GDM1 (cell line): ENCODE results near the gene FCHSD1.

Source experiments
- DNase-seq: peaks from one replicate; lab custom pipeline; 2025; lab: John Stamatoyannopoulos, UW

Gene FCHSD1

GRCh38 chr5:141672841-141673813, 21.9 kb upstream of the FCHSD1 start:
- no peak for DNase-seq

GRCh38 chr5:141672071-141672840, 21.0 kb upstream of the FCHSD1 start:
- no peak for DNase-seq

GRCh38 chr5:141669520-141669919, 18.3 kb upstream of the FCHSD1 start:
- DNase-seq = no peak

GRCh38 chr5:141668601-141669265, 17.5 kb upstream of the FCHSD1 start:
- DNase-seq = no peak

GRCh38 chr5:141665995-141666940, 15.1 kb upstream of the FCHSD1 start:
- no peak for DNase-seq

- peak; percentile 52 for DNase-seq
These were observed 13.7 kb upstream of the FCHSD1 start for GRCh38 chr5:141664733-141665461.

GRCh38 chr5:141663506-141663905, 12.3 kb upstream of the FCHSD1 start:
- no peak for DNase-seq

GRCh38 chr5:141662028-141662427, 10.8 kb upstream of the FCHSD1 start:
- DNase-seq = no peak

GRCh38 chr5:141657937-141658545, 6.8 kb upstream of the FCHSD1 start:
- no peak for DNase-seq

GRCh38 chr5:141657404-141657803, 6.2 kb upstream of the FCHSD1 start:
- no peak for DNase-seq

- no peak for DNase-seq
These were observed 5.2 kb upstream of the FCHSD1 start for GRCh38 chr5:141656396-141656795.

- DNase-seq = no peak
These were observed 3.8 kb upstream of the FCHSD1 start for GRCh38 chr5:141655020-141655419.

GRCh38 chr5:141654298-141654697, 3.1 kb upstream of the FCHSD1 start:
- DNase-seq = no peak

- DNase-seq = no peak
These were observed 499 bp upstream of the FCHSD1 start for GRCh38 chr5:141651728-141652105.

- DNase-seq = no peak
These were observed 1.2 kb downstream of the FCHSD1 start for GRCh38 chr5:141649972-141650371.

GRCh38 chr5:141649056-141649688, 2.0 kb downstream of the FCHSD1 start:
- DNase-seq = no peak

GRCh38 chr5:141647851-141648250, 3.4 kb downstream of the FCHSD1 start:
- no peak for DNase-seq

- DNase-seq = no peak
These were observed 4.0 kb downstream of the FCHSD1 start for GRCh38 chr5:141647242-141647641.

GRCh38 chr5:141646026-141646425, 5.2 kb downstream of the FCHSD1 start:
- no peak for DNase-seq
